ENCODE measurements around the gene CPHXL2.

- TF ChIP-seq POLR2A (IDR thresholded peaks at IDR 0.05) (no peak), CTCF (IDR thresholded peaks at IDR 0.05) (no peak)
These were observed 46.8 kb downstream of the CPHXL2 start for GRCh38 chr16:75630052-75630451.
